ENCODE data around the gene SLC12A9. TPM values are rescaled to one million over a fixed set of nuclear protein-coding genes. Genes with fewer than 3 reads are reported as not detected.
"Not testable (repeated sequence)": the region's sequence is repeated elsewhere in the genome, so short reads cannot be mapped to it uniquely, and the experiment has no call there.

SLC12A9 gene
- total RNA-seq, 1 donor from 2014 or later, result 30.2 TPM

- DNase-seq (ENCODE audit: extremely low read depth, low read depth, low spot score), result no peak
Observed at GRCh38 chr7:100893910-100894721, 41.6 kb downstream of the SLC12A9 start.

- DNase-seq (ENCODE audit: extremely low read depth, low read depth, low spot score), result no peak
Observed at GRCh38 chr7:100894860-100895700, 42.6 kb downstream of the SLC12A9 start.

DNA sequence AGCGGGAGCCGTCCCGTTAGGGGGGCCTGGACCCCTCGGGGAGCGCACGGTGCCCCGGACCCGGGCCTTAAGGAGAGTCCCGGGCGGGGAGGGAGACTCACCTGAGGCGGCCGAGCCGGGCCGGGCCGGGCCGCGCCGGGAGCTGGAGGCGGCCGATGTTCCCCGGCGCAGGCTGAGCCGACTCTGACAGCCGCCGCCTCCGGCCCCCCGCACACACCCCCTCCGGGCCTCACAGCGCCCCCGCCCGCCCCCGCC, 43.1 kb downstream of the SLC12A9 start, which contains the start of gene ACHE:
ACHE (minus strand) TSS at position 188 of the 255 bp plus-strand sequence. CDS start 1,656 bp downstream, outside the sequence.
- DNase-seq (ENCODE audit: extremely low read depth, low read depth, low spot score), result no peak

DNA sequence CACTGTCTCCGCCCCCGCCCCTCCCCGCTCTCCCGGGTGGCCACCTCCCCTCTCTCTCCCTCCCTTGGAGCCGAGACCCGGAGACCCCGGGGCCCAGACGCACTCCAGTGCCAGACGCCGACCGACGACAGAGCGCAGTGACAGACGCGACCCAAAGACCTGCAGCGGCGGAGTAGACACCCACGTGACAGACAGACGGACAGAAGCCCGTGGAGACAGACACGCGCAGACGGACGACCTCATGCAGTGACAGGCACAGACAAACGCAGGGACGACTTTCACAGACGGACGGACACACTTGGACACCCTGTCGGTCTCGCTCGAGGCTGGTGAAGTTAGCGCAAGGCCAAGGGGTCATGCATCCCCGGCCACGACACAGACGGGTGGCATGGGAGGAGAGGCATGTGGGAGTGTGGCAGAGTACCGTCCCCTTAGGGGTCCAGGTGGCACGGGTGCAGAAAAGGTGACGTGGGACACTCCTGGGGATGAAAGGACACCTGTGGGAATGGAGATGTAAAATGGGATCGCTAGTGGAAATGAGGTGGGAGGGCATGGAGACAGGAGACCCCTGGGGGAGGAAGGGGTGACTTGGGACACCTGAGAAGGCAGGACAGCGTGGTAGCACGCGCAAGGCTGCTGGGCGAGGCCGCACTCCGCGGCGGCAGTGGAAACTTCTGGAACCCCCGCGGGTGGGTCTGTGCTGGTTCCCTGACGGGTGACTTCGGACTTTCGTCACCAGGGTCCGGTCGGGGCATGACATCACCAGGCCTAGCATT, 43.6 kb downstream of the SLC12A9 start:
- no peak for DNase-seq (ENCODE audit: extremely low read depth, low read depth, low spot score)

DNA sequence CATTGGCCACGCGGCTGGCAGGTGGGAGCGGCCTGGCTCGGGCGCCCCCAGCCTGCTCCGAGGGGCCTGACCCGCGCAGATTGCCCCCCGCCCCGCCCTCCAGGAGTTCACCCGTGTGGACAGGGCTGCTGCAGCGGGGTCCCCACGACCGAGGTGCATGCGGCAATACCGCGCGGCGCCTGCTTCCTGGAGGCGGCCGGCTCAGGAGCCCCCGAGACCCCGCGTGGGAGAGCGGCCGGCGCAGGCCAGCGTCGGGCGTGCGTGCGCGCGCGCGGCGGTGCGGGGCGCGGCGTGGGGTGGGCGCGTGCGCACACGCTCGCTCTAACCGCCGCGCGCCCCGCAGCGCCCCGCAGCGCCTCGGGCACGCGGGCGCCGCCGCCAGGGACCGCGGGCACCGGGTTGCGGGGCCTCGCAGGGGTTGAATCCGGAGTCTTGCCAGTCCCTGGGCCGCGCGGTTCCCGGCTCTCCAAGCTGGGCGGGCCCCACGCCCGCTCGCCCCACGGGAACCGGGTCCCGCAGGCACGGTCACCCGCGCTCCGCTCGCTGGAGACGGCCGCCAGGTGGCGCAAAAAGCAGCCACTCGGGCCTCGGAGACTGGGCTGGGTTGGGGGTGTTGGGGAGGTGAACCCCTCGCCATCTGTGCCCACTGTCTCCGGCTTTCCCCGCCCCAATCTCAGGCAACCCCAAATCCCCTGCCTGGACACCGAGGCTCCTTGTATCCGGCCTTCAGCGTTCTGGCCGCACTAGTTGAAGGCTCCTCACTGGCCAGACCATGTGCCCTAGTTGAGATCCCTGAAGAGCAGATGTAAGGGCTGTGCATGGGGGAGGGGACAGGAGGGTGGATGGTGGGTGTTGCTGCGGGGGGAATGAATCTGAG, 44.5 kb downstream of the SLC12A9 start:
- no peak for DNase-seq (ENCODE audit: extremely low read depth, low read depth, low spot score)

- DNase-seq (ENCODE audit: extremely low read depth, low read depth, low spot score), result no peak
Observed at GRCh38 chr7:100897772-100898454, 45.4 kb downstream of the SLC12A9 start.

- no peak for DNase-seq (ENCODE audit: extremely low read depth, low read depth, low spot score)
Observed at GRCh38 chr7:100899432-100899831, 46.9 kb downstream of the SLC12A9 start.

GRCh38 chr7:100900978-100901377, 48.5 kb downstream of the SLC12A9 start:
- no peak for DNase-seq (ENCODE audit: extremely low read depth, low read depth, low spot score)

- no peak for DNase-seq (ENCODE audit: extremely low read depth, low read depth, low spot score)
Observed at GRCh38 chr7:100901921-100902332, 49.4 kb downstream of the SLC12A9 start.

- no peak for DNase-seq (ENCODE audit: extremely low read depth, low read depth, low spot score)
Observed at GRCh38 chr7:100902638-100903037, 50.1 kb downstream of the SLC12A9 start.

- no peak for DNase-seq (ENCODE audit: extremely low read depth, low read depth, low spot score)
Observed at GRCh38 chr7:100908512-100908911, 56.0 kb downstream of the SLC12A9 start.

DNA sequence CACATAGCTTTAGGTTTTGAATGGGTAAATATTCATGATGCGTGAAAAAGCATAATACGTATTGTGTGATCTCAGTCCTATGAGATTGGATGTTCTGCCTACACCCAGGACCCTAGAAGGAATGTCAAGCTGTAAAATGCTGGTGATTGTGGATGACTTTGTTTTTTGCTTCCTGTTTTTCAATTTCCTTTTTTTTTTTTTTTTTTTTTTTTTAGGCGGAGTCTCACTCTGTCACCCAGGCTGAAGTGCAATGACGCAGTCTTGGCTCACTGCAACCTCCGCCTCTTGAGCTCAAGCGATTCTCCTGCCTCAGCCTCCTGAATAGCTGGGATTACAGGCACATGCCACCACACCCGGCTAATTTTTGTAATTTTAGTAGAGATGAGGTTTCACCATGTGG, 57.9 kb downstream of the SLC12A9 start:
- DNase-seq (ENCODE audit: extremely low read depth, low read depth, low spot score), result not testable (repeated sequence)

- no peak for DNase-seq (ENCODE audit: extremely low read depth, low read depth, low spot score)
Observed at GRCh38 chr7:100911484-100911883, 59.0 kb downstream of the SLC12A9 start.

DNA sequence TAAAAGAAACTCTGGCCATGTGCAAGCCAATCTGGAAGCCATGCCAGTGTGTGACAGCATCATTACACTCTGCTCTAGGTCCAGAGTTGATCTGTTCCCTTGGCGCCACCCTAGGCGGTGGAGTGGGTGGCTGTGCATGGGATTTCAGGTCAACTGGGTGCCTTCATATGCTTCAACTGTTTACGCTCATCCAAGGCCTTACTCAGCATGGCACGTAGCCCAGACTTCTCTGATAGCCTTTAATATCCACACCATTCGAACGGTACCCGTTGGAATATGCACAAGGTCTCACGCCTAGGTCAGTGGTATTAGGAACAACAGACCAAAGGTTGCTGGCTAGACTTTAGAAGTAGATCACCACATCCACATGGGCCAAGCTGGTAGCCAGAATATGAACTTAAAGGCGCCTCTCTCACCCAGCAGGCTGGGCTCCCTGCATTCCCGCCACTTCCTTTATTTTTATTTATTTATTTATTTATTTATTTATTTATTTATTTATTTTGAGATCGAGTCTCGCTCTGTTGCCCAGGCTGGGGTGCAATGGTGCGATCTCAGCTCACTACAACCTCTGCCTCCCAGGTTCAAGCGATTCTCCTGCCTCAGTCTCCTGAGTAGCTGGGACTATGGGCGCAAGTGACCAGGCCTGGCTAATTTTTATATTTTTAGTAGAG, 61.8 kb downstream of the SLC12A9 start:
- DNase-seq (ENCODE audit: extremely low read depth, low read depth, low spot score), result no peak

- DNase-seq (ENCODE audit: extremely low read depth, low read depth, low spot score), result no peak
Observed at GRCh38 chr7:100914879-100915447, 62.5 kb downstream of the SLC12A9 start.

All from glomerular endothelial cell (primary cell).